ENCODE results near the gene CLDN15.

The CLDN15 gene

GRCh38 chr7:101250324-101250723 lies 12.7 kb upstream of the CLDN15 start:
- peak overlapping the region; percentile 54 for H3K4me2 ChIP-seq (ENCODE audit: low read depth, low read length, poor library complexity, severe bottlenecking)

DNA sequence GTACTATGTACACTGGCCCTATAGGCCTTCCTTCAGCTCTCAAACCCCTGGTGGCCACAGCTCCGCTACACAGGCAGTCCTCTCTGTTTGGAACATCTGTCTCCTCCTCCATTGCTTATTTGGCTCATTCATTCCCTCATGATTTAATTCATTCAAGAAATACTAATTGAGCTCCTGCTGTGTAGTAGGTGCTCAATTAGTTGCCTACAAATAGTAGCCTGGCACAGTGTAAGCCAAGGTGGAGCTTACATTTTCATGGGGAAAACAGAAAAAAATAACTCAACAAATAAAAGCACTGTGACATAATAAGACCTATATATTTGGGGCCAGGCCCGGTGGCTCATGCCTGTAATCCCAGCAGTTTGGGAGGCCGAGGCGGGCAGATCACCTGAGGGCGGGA lies 10.7 kb upstream of the CLDN15 start:
- H3K79me2 ChIP-seq (ENCODE audit: insufficient read depth, low read length), result peaks cover 65% of the 10 kb centered on the region

More at GRCh38 chr7:101250324-101250723, 12.7 kb upstream of the CLDN15 start:
- peaks cover 4% of the 10 kb centered on the region; the same call in 1 of the 2 replicates for H3K36me3 ChIP-seq (ENCODE audit: low read length)
- H3K27me3 ChIP-seq (ENCODE audit: low read length), result no peaks in the 10 kb centered on the region
- H3F3A ChIP-seq (ENCODE audit: insufficient read depth), result peaks cover 7% of the 10 kb centered on the region
- H3K79me2 ChIP-seq (ENCODE audit: insufficient read depth, low read length), result peaks cover 50% of the 10 kb centered on the region
- H3K9me2 ChIP-seq (replicated peaks; ENCODE audit: insufficient read depth, low read length), result no peaks in the 10 kb centered on the region
- peak overlapping the region; percentile 12; the same call in 1 of the 2 replicates for H3K9ac ChIP-seq (ENCODE audit: low read length)
- no peak overlapping the region for H2AFZ ChIP-seq (ENCODE audit: low read depth, low read length, severe bottlenecking)
- H4K20me1 ChIP-seq (ENCODE audit: low read depth, low read length), result no peaks in the 10 kb centered on the region
- H3K4me3 ChIP-seq (ENCODE audit: insufficient read depth, low read length, poor library complexity, severe bottlenecking), result no peak overlapping the region
- H3K9me3 ChIP-seq (ENCODE audit: insufficient read depth, low read length), result no peaks in the 10 kb centered on the region
- H3K27ac ChIP-seq (ENCODE audit: low read depth, low read length), result no peak overlapping the region
- TF ChIP-seq CTCF (IDR thresholded peaks at IDR 0.05; ENCODE audit: insufficient read depth, low read length, poor library complexity, severe bottlenecking) (no peak), EZH2phosphoT487 (conservative IDR thresholded peaks at IDR 0.05; ENCODE audit: low read length) (no peak)

GRCh38 chr7:101245147-101245668 lies 7.6 kb upstream of the CLDN15 start:
- Histone ChIP-seq H3F3A (ENCODE audit: insufficient read depth) (peaks cover 7% of the 10 kb centered on the region), H3K4me2 (ENCODE audit: low read depth, low read length, poor library complexity, severe bottlenecking) (peak overlapping the region; percentile 85), H4K20me1 (ENCODE audit: low read depth, low read length) (no peaks in the 10 kb centered on the region; the same call in 1 of the 2 replicates), H3K9me2 (replicated peaks; ENCODE audit: insufficient read depth, low read length) (no peaks in the 10 kb centered on the region), H3K27me3 (ENCODE audit: low read length) (no peaks in the 10 kb centered on the region), H3K9me3 (ENCODE audit: insufficient read depth, low read length) (no peaks in the 10 kb centered on the region), H3K79me2 (ENCODE audit: insufficient read depth, low read length) (peaks cover 62% of the 10 kb centered on the region), H3K9ac (ENCODE audit: low read length) (peak overlapping the region; percentile 83), H2AFZ (ENCODE audit: low read depth, low read length, severe bottlenecking) (peak overlapping the region; percentile 52), H3K27ac (ENCODE audit: low read depth, low read length) (no peak overlapping the region), H3K4me3 (ENCODE audit: insufficient read depth, low read length, poor library complexity, severe bottlenecking) (peak overlapping the region; percentile 93), H3K36me3 (ENCODE audit: low read length) (peaks cover 4% of the 10 kb centered on the region; the same call in 1 of the 2 replicates)
- TF ChIP-seq CTCF (IDR thresholded peaks at IDR 0.05; ENCODE audit: insufficient read depth, low read length, poor library complexity, severe bottlenecking) (no peak), EZH2phosphoT487 (conservative IDR thresholded peaks at IDR 0.05; ENCODE audit: low read length) (no peak)

More for the DNA sequence above, 10.7 kb upstream of the CLDN15 start:
- no peak overlapping the region for H3K4me2 ChIP-seq (ENCODE audit: low read depth, low read length, poor library complexity, severe bottlenecking)
- H3K9me3 ChIP-seq (ENCODE audit: insufficient read depth, low read length), result no peaks in the 10 kb centered on the region
- H3K4me3 ChIP-seq (ENCODE audit: insufficient read depth, low read length, poor library complexity, severe bottlenecking), result no peak overlapping the region
- H3F3A ChIP-seq (ENCODE audit: insufficient read depth), result peaks cover 7% of the 10 kb centered on the region
- H3K9ac ChIP-seq (ENCODE audit: low read length), result no peak overlapping the region
- H3K9me2 ChIP-seq (replicated peaks; ENCODE audit: insufficient read depth, low read length), result no peaks in the 10 kb centered on the region
- H3K27me3 ChIP-seq (ENCODE audit: low read length), result no peaks in the 10 kb centered on the region
- TF ChIP-seq EZH2phosphoT487 (conservative IDR thresholded peaks at IDR 0.05; ENCODE audit: low read length), result no peak
- no peak for TF ChIP-seq CTCF (IDR thresholded peaks at IDR 0.05; ENCODE audit: insufficient read depth, low read length, poor library complexity, severe bottlenecking)
- peaks cover 4% of the 10 kb centered on the region; the same call in 1 of the 2 replicates for H3K36me3 ChIP-seq (ENCODE audit: low read length)
- H3K27ac ChIP-seq (ENCODE audit: low read depth, low read length), result no peak overlapping the region
- H2AFZ ChIP-seq (ENCODE audit: low read depth, low read length, severe bottlenecking), result no peak overlapping the region
- H4K20me1 ChIP-seq (ENCODE audit: low read depth, low read length), result no peaks in the 10 kb centered on the region; the same call in 1 of the 2 replicates
